MM.1S (cell line): ENCODE results near the gene SLC2A5.

Experiments used
- DNase-seq: peaks from one replicate; pipeline ENCODE4 v3.0.0-alpha.2; 2015
- H2AFZ ChIP-seq: fragments of 300-600 bp; sonication (generic); 2 replicates; pipeline ENCODE4 v1.6.0; 2016; ENCODE audit warnings: antibody characterized with exemption, low read length
- H3F3A ChIP-seq: fragments of 300-600 bp; sonication (generic); 2 replicates; pipeline ENCODE4 v1.6.1; 2016; ENCODE audit warnings: mild to moderate bottlenecking, antibody characterized with exemption, low read length, moderate library complexity, mixed read lengths; ENCODE audit not compliant: insufficient read depth
- H3K27ac ChIP-seq: fragments of 300-600 bp; sonication (generic); 2 replicates; pipeline ENCODE4 v1.5.1; 2016; ENCODE audit warnings: mild to moderate bottlenecking, low read length
- H3K27me3 ChIP-seq: fragments of 300-600 bp; sonication (generic); replicated peaks from 2 replicates; pipeline ENCODE4 v1.6.0; 2016; ENCODE audit warnings: low read length; ENCODE audit not compliant: insufficient read depth
- H3K36me3 ChIP-seq: fragments of 300-600 bp; sonication (generic); replicated peaks from 2 replicates; pipeline ENCODE4 v1.6.1; 2016; ENCODE audit warnings: mild to moderate bottlenecking, low read length, mixed read lengths; ENCODE audit not compliant: insufficient read depth
- H3K4me1 ChIP-seq: fragments of 300-600 bp; sonication (generic); 2 replicates; pipeline ENCODE4 v1.6.1; 2016; ENCODE audit warnings: low read length, mixed read lengths
- H3K4me2 ChIP-seq: fragments of 300-600 bp; sonication (generic); 2 replicates; pipeline ENCODE4 v1.6.0; 2016; ENCODE audit warnings: low read depth, low read length
- H3K4me3 ChIP-seq: fragments of 300-600 bp; sonication (generic); 2 replicates; pipeline ENCODE4 v1.5.1; 2016; ENCODE audit warnings: low read length, mixed read lengths
- H3K79me2 ChIP-seq: fragments of 300-600 bp; sonication (generic); 2 replicates; pipeline ENCODE4 v1.6.1; 2016; ENCODE audit warnings: mixed run types, low read length, mixed read lengths
- H3K9ac ChIP-seq: fragments of 300-600 bp; sonication (generic); 2 replicates; pipeline ENCODE4 v1.6.1; 2016; ENCODE audit warnings: low read length, mixed read lengths
- H3K9me2 ChIP-seq: fragments of 300-600 bp; sonication (generic); replicated peaks from 2 replicates; pipeline ENCODE4 v1.6.1; 2016; ENCODE audit warnings: mild to moderate bottlenecking, low read length, mixed read lengths; ENCODE audit not compliant: insufficient read depth
- H3K9me3 ChIP-seq: fragments of 300-600 bp; sonication (generic); replicated peaks from 2 replicates; pipeline ENCODE4 v1.6.1; 2016; ENCODE audit warnings: mild to moderate bottlenecking, low read length, mixed read lengths; ENCODE audit not compliant: insufficient read depth
- H4K20me1 ChIP-seq: fragments of 300-600 bp; sonication (generic); 2 replicates; pipeline ENCODE4 v1.6.1; 2016; ENCODE audit warnings: mild to moderate bottlenecking, low read length, moderate library complexity, mixed read lengths; ENCODE audit not compliant: insufficient read depth
- CTCF ChIP-seq: fragments of 300-600 bp; sonication (generic); IDR thresholded peaks from 2 replicates; pipeline ENCODE4 v1.5.1; 2016; ENCODE audit warnings: antibody characterized with exemption, low read length, mixed read lengths
- EZH2 ChIP-seq: fragments of 300-600 bp; sonication (generic); optimal IDR thresholded peaks from 2 replicates; pipeline ENCODE3; 2017; ENCODE audit warnings: low read depth, mild to moderate bottlenecking, antibody characterized with exemption, low read length, mixed read lengths
- EZH2phosphoT487 ChIP-seq: fragments of 300-600 bp; sonication (generic); IDR thresholded peaks from 2 replicates; pipeline ENCODE4 v1.6.1; 2018; ENCODE audit warnings: antibody characterized with exemption, low read length

Gene SLC2A5

DNA sequence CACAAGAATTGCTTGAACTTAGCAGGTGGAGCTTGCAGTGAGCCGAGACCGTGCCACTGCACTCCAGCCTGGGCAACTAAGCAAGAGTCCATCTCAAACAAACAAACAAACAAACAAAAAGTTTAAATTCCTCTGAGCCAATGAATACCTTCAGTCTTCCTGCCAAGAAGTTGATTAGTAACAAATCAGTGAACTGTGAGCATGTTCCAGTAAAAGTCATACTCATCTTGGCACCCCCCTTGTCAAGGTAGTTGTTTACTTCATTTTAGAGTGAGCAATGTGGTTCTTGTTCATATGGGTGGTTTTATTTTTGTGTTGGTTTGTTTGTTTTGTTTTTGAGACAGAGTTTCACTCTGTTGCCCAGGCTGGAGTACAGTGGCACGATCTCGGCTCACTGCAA is 25.2 kb downstream of the SLC2A5 start:
- no peak overlapping the region for H2AFZ ChIP-seq
- TF ChIP-seq EZH2 (no peak), CTCF (no peak), EZH2phosphoT487 (no peak)
- no peak overlapping the region for H3K9ac ChIP-seq
- no peaks in the 10 kb centered on the region for H4K20me1 ChIP-seq
- no peaks in the 10 kb centered on the region for H3K79me2 ChIP-seq
- H3K36me3 ChIP-seq = no peaks in the 10 kb centered on the region
- peaks cover 5% of the 10 kb centered on the region; the same call in 1 of the 2 replicates for H3F3A ChIP-seq
- no peaks in the 10 kb centered on the region for H3K27me3 ChIP-seq
- H3K27ac ChIP-seq = no peak overlapping the region
- no peak overlapping the region for H3K4me2 ChIP-seq
- no peak overlapping the region for H3K4me3 ChIP-seq
- no peak for DNase-seq
- no peaks in the 10 kb centered on the region for H3K9me2 ChIP-seq
- no peaks in the 10 kb centered on the region for H3K9me3 ChIP-seq
- peaks cover 11% of the 10 kb centered on the region for H3K4me1 ChIP-seq

GRCh38 chr1:9042272-9042671 is 27.2 kb downstream of the SLC2A5 start:
- no peaks in the 10 kb centered on the region for H3K9me3 ChIP-seq
- H4K20me1 ChIP-seq = no peaks in the 10 kb centered on the region
- no peaks in the 10 kb centered on the region for H3K36me3 ChIP-seq
- no peak for TF ChIP-seq CTCF
- no peak for TF ChIP-seq EZH2
- TF ChIP-seq EZH2phosphoT487 = no peak
- no peak for DNase-seq
- no peak overlapping the region for H3K4me3 ChIP-seq
- H3K4me1 ChIP-seq = peaks cover 6% of the 10 kb centered on the region
- no peak overlapping the region for H3K27ac ChIP-seq
- H3F3A ChIP-seq = peaks cover 5% of the 10 kb centered on the region; the same call in 1 of the 2 replicates
- H3K9me2 ChIP-seq = no peaks in the 10 kb centered on the region
- no peaks in the 10 kb centered on the region for H3K79me2 ChIP-seq
- H3K4me2 ChIP-seq = no peak overlapping the region
- H3K27me3 ChIP-seq = no peaks in the 10 kb centered on the region
- no peak overlapping the region for H2AFZ ChIP-seq
- H3K9ac ChIP-seq = no peak overlapping the region

GRCh38 chr1:9041116-9041779 is 28.2 kb downstream of the SLC2A5 start:
- H3K27ac ChIP-seq = no peak overlapping the region
- H2AFZ ChIP-seq = no peak overlapping the region
- H3K36me3 ChIP-seq = no peaks in the 10 kb centered on the region
- no peak for DNase-seq
- no peaks in the 10 kb centered on the region for H3K9me2 ChIP-seq
- peaks cover 3% of the 10 kb centered on the region for H3K4me1 ChIP-seq
- TF ChIP-seq EZH2phosphoT487 (no peak), CTCF (no peak), EZH2 (no peak)
- H3K9me3 ChIP-seq = no peaks in the 10 kb centered on the region
- H3K9ac ChIP-seq = no peak overlapping the region
- H3F3A ChIP-seq = no peaks in the 10 kb centered on the region
- no peaks in the 10 kb centered on the region for H4K20me1 ChIP-seq
- no peak overlapping the region for H3K4me2 ChIP-seq
- no peak overlapping the region for H3K4me3 ChIP-seq
- H3K79me2 ChIP-seq = no peaks in the 10 kb centered on the region
- no peaks in the 10 kb centered on the region for H3K27me3 ChIP-seq
